HL-60 (cell line): ENCODE measurements around the gene TCP11.

Source experiments
- CTCF ChIP-seq: IDR thresholded peaks from one replicate; pipeline ENCODE4 v1.5.1; 2011; ENCODE audit warnings: low read length, control low read depth, inconsistent platforms; ENCODE audit not compliant: insufficient read depth
- GABPA ChIP-seq: IDR thresholded peaks from 2 replicates; pipeline ENCODE4 v1.6.1; 2012; ENCODE audit warnings: low read depth
- POLR2AphosphoS5 ChIP-seq: IDR thresholded peaks from 2 replicates; pipeline ENCODE4 v1.6.1; 2012; ENCODE audit warnings: low read depth
- REST ChIP-seq: IDR thresholded peaks from 2 replicates; pipeline ENCODE4 v1.6.1; 2012; ENCODE audit warnings: low read depth; ENCODE audit not compliant: insufficient replicate concordance
- SPI1 ChIP-seq: IDR thresholded peaks from 2 replicates; pipeline ENCODE4 v1.6.1; 2012; ENCODE audit warnings: low read depth, mild to moderate bottlenecking, borderline replicate concordance

GRCh38 chr6:35091346-35092083 is 49.6 kb downstream of the TCP11 start:
- TF ChIP-seq GABPA (no peak), CTCF (no peak), REST (no peak), POLR2AphosphoS5 (no peak), SPI1 (no peak)
